ENCODE measurements around the gene DSE.
A peak's percentile ranks its signal among the peaks of the same experiment; 100 is the strongest.

The DSE gene

DNA sequence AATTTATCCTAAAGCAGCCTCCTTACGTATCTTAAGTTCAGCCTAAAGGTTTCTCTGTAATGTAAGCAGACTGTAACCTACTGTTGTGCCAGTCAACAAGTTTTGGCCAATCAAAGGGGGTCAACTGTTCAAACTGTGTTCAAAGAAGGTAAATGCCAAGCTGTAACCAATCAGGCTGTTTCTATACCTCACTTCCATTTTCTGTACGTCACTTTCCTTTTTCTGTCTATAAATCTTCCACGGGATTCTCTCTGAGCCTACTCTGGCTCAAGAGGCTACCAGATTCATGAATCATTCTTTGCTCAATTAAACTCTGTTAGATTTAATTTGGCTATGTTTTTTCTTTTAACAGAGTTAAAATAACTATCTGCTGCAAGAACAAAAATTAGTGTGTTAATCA is 85.4 kb downstream of the DSE start:
- in situ Hi-C loops (cut with HindIII; ENCODE audit: low sequenced_read_pairs), result no loop called here

DNA sequence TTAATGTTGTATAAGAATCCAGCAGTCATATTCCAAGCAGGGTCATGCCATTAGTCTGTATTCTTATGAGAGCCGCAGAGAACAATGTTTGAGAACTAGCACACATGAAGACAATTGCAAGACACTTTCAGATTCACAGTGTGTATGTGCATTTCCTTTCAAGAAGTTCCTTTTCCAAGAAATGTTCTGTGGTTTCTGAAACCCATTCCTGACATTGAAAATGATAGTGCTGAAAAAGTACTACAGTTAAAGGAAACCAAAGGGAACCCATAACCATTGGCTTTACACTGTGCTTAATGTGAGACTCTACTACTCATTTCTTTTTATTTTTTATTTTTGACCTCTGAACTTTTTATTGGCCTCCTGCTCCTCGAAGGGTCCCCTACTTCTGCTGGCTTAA is 86.2 kb downstream of the DSE start:
- DNase-seq (ENCODE audit: low read depth, low spot score), result no peak
- TF ChIP-seq, protein P1, sequence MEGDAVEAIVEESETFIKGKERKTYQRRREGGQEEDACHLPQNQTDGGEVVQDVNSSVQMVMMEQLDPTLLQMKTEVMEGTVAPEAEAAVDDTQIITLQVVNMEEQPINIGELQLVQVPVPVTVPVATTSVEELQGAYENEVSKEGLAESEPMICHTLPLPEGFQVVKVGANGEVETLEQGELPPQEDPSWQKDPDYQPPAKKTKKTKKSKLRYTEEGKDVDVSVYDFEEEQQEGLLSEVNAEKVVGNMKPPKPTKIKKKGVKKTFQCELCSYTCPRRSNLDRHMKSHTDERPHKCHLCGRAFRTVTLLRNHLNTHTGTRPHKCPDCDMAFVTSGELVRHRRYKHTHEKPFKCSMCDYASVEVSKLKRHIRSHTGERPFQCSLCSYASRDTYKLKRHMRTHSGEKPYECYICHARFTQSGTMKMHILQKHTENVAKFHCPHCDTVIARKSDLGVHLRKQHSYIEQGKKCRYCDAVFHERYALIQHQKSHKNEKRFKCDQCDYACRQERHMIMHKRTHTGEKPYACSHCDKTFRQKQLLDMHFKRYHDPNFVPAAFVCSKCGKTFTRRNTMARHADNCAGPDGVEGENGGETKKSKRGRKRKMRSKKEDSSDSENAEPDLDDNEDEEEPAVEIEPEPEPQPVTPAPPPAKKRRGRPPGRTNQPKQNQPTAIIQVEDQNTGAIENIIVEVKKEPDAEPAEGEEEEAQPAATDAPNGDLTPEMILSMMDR (IDR thresholded peaks at IDR 0.05; ENCODE audit: low read depth, low read length), result no peak
- H3K4me3 ChIP-seq (ENCODE audit: low read depth, low read length), result no peak overlapping the region
- in situ Hi-C loops (cut with HindIII; ENCODE audit: low sequenced_read_pairs), result no loop called here

More for the DNA sequence above, 85.4 kb downstream of the DSE start:
- no peak overlapping the region for H3K4me3 ChIP-seq (ENCODE audit: low read depth, low read length)
- DNase-seq (ENCODE audit: low read depth, low spot score), result no peak
- TF ChIP-seq, protein P1 (IDR thresholded peaks at IDR 0.05; ENCODE audit: low read depth, low read length), result no peak

DNA sequence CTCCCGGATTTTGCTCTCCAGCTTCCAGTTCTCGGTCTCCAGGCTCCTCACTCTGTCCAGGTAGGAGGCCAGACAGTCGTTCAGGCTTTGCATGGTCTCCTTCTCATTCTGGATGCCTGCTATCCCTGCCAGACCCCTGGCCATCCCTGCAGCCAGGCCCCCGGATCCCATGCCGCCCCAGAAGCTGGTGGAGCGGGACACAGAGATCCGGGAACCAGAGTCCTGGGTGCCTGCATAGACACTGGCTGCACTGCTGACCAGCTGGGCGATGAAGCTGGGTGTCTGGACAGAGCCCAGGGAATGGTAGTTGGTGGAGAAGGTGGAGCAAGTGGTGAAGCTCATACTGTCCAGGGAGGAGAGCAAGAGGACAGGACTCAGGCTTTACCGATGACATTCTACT is 87.5 kb downstream of the DSE start:
- TF ChIP-seq, protein P1 (IDR thresholded peaks at IDR 0.05; ENCODE audit: low read depth, low read length), result no peak
- in situ Hi-C loops (cut with HindIII; ENCODE audit: low sequenced_read_pairs), result no loop called here
- no peak overlapping the region for H3K4me3 ChIP-seq (ENCODE audit: low read depth, low read length)
- DNase-seq (ENCODE audit: low read depth, low spot score), result no peak

GRCh38 chr6:116459927-116460326 is 89.2 kb downstream of the DSE start:
- no peak overlapping the region for H3K4me3 ChIP-seq (ENCODE audit: low read depth, low read length)
- in situ Hi-C loops (cut with HindIII; ENCODE audit: low sequenced_read_pairs), result no loop called here
- no peak for DNase-seq (ENCODE audit: low read depth, low spot score)
- TF ChIP-seq, protein P1 (IDR thresholded peaks at IDR 0.05; ENCODE audit: low read depth, low read length), result no peak

- in situ Hi-C loops (cut with HindIII; ENCODE audit: low sequenced_read_pairs), result no loop called here
- peak within 1 kb of the TSS; percentile 24 for H3K4me3 ChIP-seq (ENCODE audit: low read depth, low read length)
- DNase-seq (ENCODE audit: low read depth, low spot score), result no peak
- TF ChIP-seq, protein P1 (IDR thresholded peaks at IDR 0.05; ENCODE audit: low read depth, low read length), result no peak
Observed at GRCh38 chr6:116461331-116461931, 90.7 kb downstream of the DSE start, which contains the start of gene CALHM6. TSS of gene CALHM6 (plus strand) at chr6:116461375. CDS start at chr6:116461930, 555 bp downstream.

GRCh38 chr6:116461932-116462885 is 91.5 kb downstream of the DSE start:
- in situ Hi-C loops (cut with HindIII; ENCODE audit: low sequenced_read_pairs), result no loop called here
- TF ChIP-seq, protein P1 (IDR thresholded peaks at IDR 0.05; ENCODE audit: low read depth, low read length), result no peak
- peak overlapping the region; percentile 24 for H3K4me3 ChIP-seq (ENCODE audit: low read depth, low read length)
- DNase-seq (ENCODE audit: low read depth, low spot score), result peak; percentile 46
